OCI-LY7 (cell line): ENCODE measurements around the gene AKAP12. TPM values are rescaled to one million over a fixed set of nuclear protein-coding genes. Genes with fewer than 3 reads are reported as not detected.

Experiments used
- BruUV-seq: library from RNA; stranded (reverse); fragments of 400-500 nt; replicated peaks from 2 replicates; lab custom pipeline; 2021; lab: Mats Ljungman, UMichigan
- CTCF ChIA-PET: fragments of 300-600 bp; sonication (Branson Sonifier 250); formaldehyde crosslinking; loops from one replicate; lab custom pipeline; 2022; ENCODE audit warnings: antibody characterized with exemption; ENCODE audit not compliant: unreplicated experiment; lab: Charles Lee
- POLR2A ChIA-PET: fragments of 300-600 bp; sonication (Branson Sonifier 250); formaldehyde crosslinking; loops from one replicate; lab custom pipeline; 2022; ENCODE audit warnings: antibody characterized with exemption; lab: Charles Lee
- DNase-seq: peaks from one replicate; pipeline ENCODE4 v3.0.0-alpha.2; 2015; ENCODE audit warnings: low spot score
- H2AFZ ChIP-seq: fragments of 200-600 bp; sonication (generic), shearing (Covaris generic); 2 replicates; pipeline ENCODE4 v1.6.1; 2014; ENCODE audit warnings: mild to moderate bottlenecking, antibody characterized with exemption, low read length, moderate library complexity
- H3K27ac ChIP-seq: fragments of 200-600 bp; sonication (generic); 2 replicates; pipeline ENCODE4 v1.5.1; 2014; ENCODE audit warnings: mixed run types, low read depth, mild to moderate bottlenecking, moderate library complexity, low read length, inconsistent platforms; ENCODE audit not compliant: poor library complexity, severe bottlenecking
- H3K36me3 ChIP-seq: fragments of 200-600 bp; sonication (generic); 2 replicates; pipeline ENCODE4 v1.6.1; 2014; ENCODE audit warnings: mild to moderate bottlenecking, antibody characterized with exemption, low read length, moderate library complexity, mixed read lengths; ENCODE audit not compliant: insufficient read depth
- H3K4me1 ChIP-seq: fragments of 200-600 bp; sonication (generic); 2 replicates; pipeline ENCODE4 v1.5.1; 2014; ENCODE audit warnings: mild to moderate bottlenecking, low read length; ENCODE audit not compliant: insufficient read depth, poor library complexity, severe bottlenecking
- H3K4me2 ChIP-seq: fragments of 200-600 bp; sonication (generic); 2 replicates; pipeline ENCODE4 v1.6.1; 2014; ENCODE audit warnings: mild to moderate bottlenecking, low read length
- H3K4me3 ChIP-seq: fragments of 200-600 bp; sonication (generic); 2 replicates; pipeline ENCODE4 v1.5.1; 2014; ENCODE audit warnings: mild to moderate bottlenecking, low read depth, low read length; ENCODE audit not compliant: poor library complexity, severe bottlenecking
- H3K79me2 ChIP-seq: fragments of 200-600 bp; sonication (generic); 2 replicates; pipeline ENCODE4 v1.6.1; 2016; ENCODE audit warnings: low read depth, mild to moderate bottlenecking, low read length, moderate library complexity, mixed read lengths; ENCODE audit not compliant: insufficient read depth
- H3K9me2 ChIP-seq: fragments of 200-600 bp; sonication (generic); 2 replicates; pipeline ENCODE4 v1.6.1; 2016; ENCODE audit warnings: mild to moderate bottlenecking, low read length, mixed read lengths; ENCODE audit not compliant: insufficient read depth
- H3K9me3 ChIP-seq: fragments of 200-600 bp; sonication (generic); 2 replicates; pipeline ENCODE4 v1.6.1; 2014; ENCODE audit warnings: mild to moderate bottlenecking, mixed run types, low read length, mixed read lengths
- H4K20me1 ChIP-seq: fragments of 200-600 bp; sonication (generic); 2 replicates; pipeline ENCODE4 v1.6.1; 2014; ENCODE audit warnings: mild to moderate bottlenecking, antibody characterized with exemption, low read length, moderate library complexity, mixed read lengths; ENCODE audit not compliant: insufficient read depth
- CTCF ChIP-seq: fragments of 200-600 bp; sonication (generic); conservative IDR thresholded peaks from 2 replicates; pipeline ENCODE4 v1.5.1; 2014; ENCODE audit warnings: mild to moderate bottlenecking, antibody characterized with exemption, low read length, moderate library complexity, mixed read lengths
- EZH2phosphoT487 ChIP-seq: fragments of 200-600 bp; sonication (generic); IDR thresholded peaks from 2 replicates; pipeline ENCODE4 v1.6.1; 2018; ENCODE audit warnings: low read depth, borderline replicate concordance, mild to moderate bottlenecking, mixed run types, antibody characterized with exemption, low read length, moderate library complexity, mixed read lengths
- intact Hi-C: fragments of 100-400 bp; cut with micrococcal nuclease; formaldehyde crosslinking; loops from one replicate; pipeline ENCODE4 v1.10.0; 2022; ENCODE audit not compliant: unreplicated experiment
- total RNA-seq, 2 experiments: library from RNA; depleted of rRNA in 1 of 2; stranded (reverse); fragments of >200 nt in 1 of 2; shearing (Covaris generic) in 1 of 2; gene quantifications; 2 replicates each; pipeline ENCODE4 v1.2.3, GENCODE V29; 2014 to 2022

Gene AKAP12
- total RNA-seq, 2 experiments from 2014 or later: 0.23 TPM; not detected in 1

- no peak overlapping the region for H3K4me2 ChIP-seq
- no peak for DNase-seq
- no peaks in the 10 kb centered on the region for H3K9me2 ChIP-seq
- ChIA-PET CTCF (no interaction called here), POLR2A (no interaction called here)
- BruUV-seq: no TSS peak
- H3K4me3 ChIP-seq: no peak overlapping the region
- intact Hi-C loops: no loop called here
- no peaks in the 10 kb centered on the region for H4K20me1 ChIP-seq
- no peak overlapping the region for H3K27ac ChIP-seq
- H2AFZ ChIP-seq: no peak overlapping the region
- no peaks in the 10 kb centered on the region for H3K4me1 ChIP-seq
- H3K36me3 ChIP-seq: no peaks in the 10 kb centered on the region
- TF ChIP-seq EZH2phosphoT487 (no peak), CTCF (no peak)
- H3K9me3 ChIP-seq: no peaks in the 10 kb centered on the region
- no peaks in the 10 kb centered on the region for H3K79me2 ChIP-seq
Measured at GRCh38 chr6:151292974-151293687, 53.4 kb downstream of the AKAP12 start.

- H3K9me2 ChIP-seq: no peaks in the 10 kb centered on the region
- H3K79me2 ChIP-seq: no peaks in the 10 kb centered on the region
Measured at GRCh38 chr6:151293688-151294016, 53.9 kb downstream of the AKAP12 start.

More at GRCh38 chr6:151293688-151294016, 53.9 kb downstream of the AKAP12 start:
- BruUV-seq: no TSS peak
- no peak overlapping the region for H3K4me2 ChIP-seq
- H4K20me1 ChIP-seq: no peaks in the 10 kb centered on the region
- H3K36me3 ChIP-seq: no peaks in the 10 kb centered on the region
- H3K4me1 ChIP-seq: no peaks in the 10 kb centered on the region
- TF ChIP-seq EZH2phosphoT487 (no peak), CTCF (no peak)
- intact Hi-C loops: no loop called here
- H3K9me3 ChIP-seq: no peaks in the 10 kb centered on the region
- ChIA-PET POLR2A (interaction anchor here (0.7 kb wide), 1 partner anchor 324 kb away, joined by 4 read pairs; no protein-coding TSS in a partner anchor), CTCF (no interaction called here)
- H2AFZ ChIP-seq: no peak overlapping the region
- H3K4me3 ChIP-seq: no peak overlapping the region
- H3K27ac ChIP-seq: no peak overlapping the region
- no peak for DNase-seq
